HL-60 (cell line): ENCODE measurements around the gene SMARCA4.

Experiments used
- GABPA ChIP-seq: IDR thresholded peaks from 2 replicates; pipeline ENCODE4 v1.6.1; 2012; ENCODE audit warnings: low read depth
- POLR2AphosphoS5 ChIP-seq: IDR thresholded peaks from 2 replicates; pipeline ENCODE4 v1.6.1; 2012; ENCODE audit warnings: low read depth
- SPI1 ChIP-seq: IDR thresholded peaks from 2 replicates; pipeline ENCODE4 v1.6.1; 2012; ENCODE audit warnings: low read depth, mild to moderate bottlenecking, borderline replicate concordance
- TF ChIP-seq, protein P1 (sequence below): IDR thresholded peaks from one replicate; pipeline ENCODE4 v1.5.1; 2011; ENCODE audit warnings: low read length, control low read depth, inconsistent platforms; ENCODE audit not compliant: insufficient read depth
- TF ChIP-seq, protein P2 (sequence below): IDR thresholded peaks from 2 replicates; pipeline ENCODE4 v1.6.1; 2012; ENCODE audit warnings: low read depth; ENCODE audit not compliant: insufficient replicate concordance

DNA sequence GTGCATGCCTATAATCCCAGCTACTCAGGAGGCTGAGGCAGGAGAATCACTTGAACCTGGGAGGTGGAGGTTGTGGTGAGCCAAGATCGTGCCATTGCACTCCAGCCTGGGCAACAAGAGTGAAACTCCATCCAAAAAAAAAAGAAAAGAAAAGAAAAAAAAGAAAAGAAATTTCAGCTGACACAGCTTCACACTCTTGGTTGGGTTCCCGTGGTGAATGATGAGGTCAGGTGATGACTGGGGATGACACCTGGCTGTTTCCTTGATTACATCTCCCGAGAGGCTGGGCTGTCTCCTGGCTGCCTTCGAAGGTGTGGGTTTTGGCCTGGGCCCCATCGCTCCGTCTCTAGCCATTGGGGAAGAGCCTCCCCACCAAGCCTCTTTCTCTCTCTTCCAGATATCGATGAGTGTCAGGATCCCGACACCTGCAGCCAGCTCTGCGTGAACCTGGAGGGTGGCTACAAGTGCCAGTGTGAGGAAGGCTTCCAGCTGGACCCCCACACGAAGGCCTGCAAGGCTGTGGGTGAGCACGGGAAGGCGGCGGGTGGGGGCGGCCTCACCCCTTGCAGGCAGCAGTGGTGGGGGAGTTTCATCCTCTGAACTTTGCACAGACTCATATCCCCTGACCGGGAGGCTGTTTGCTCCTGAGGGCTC is 150.4 kb downstream of the SMARCA4 start:
- TF ChIP-seq, protein P1, sequence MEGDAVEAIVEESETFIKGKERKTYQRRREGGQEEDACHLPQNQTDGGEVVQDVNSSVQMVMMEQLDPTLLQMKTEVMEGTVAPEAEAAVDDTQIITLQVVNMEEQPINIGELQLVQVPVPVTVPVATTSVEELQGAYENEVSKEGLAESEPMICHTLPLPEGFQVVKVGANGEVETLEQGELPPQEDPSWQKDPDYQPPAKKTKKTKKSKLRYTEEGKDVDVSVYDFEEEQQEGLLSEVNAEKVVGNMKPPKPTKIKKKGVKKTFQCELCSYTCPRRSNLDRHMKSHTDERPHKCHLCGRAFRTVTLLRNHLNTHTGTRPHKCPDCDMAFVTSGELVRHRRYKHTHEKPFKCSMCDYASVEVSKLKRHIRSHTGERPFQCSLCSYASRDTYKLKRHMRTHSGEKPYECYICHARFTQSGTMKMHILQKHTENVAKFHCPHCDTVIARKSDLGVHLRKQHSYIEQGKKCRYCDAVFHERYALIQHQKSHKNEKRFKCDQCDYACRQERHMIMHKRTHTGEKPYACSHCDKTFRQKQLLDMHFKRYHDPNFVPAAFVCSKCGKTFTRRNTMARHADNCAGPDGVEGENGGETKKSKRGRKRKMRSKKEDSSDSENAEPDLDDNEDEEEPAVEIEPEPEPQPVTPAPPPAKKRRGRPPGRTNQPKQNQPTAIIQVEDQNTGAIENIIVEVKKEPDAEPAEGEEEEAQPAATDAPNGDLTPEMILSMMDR: no peak
- TF ChIP-seq GABPA (no peak), POLR2AphosphoS5 (no peak; the same call in 1 of the 2 replicates), SPI1 (no peak)
- TF ChIP-seq, protein P2, sequence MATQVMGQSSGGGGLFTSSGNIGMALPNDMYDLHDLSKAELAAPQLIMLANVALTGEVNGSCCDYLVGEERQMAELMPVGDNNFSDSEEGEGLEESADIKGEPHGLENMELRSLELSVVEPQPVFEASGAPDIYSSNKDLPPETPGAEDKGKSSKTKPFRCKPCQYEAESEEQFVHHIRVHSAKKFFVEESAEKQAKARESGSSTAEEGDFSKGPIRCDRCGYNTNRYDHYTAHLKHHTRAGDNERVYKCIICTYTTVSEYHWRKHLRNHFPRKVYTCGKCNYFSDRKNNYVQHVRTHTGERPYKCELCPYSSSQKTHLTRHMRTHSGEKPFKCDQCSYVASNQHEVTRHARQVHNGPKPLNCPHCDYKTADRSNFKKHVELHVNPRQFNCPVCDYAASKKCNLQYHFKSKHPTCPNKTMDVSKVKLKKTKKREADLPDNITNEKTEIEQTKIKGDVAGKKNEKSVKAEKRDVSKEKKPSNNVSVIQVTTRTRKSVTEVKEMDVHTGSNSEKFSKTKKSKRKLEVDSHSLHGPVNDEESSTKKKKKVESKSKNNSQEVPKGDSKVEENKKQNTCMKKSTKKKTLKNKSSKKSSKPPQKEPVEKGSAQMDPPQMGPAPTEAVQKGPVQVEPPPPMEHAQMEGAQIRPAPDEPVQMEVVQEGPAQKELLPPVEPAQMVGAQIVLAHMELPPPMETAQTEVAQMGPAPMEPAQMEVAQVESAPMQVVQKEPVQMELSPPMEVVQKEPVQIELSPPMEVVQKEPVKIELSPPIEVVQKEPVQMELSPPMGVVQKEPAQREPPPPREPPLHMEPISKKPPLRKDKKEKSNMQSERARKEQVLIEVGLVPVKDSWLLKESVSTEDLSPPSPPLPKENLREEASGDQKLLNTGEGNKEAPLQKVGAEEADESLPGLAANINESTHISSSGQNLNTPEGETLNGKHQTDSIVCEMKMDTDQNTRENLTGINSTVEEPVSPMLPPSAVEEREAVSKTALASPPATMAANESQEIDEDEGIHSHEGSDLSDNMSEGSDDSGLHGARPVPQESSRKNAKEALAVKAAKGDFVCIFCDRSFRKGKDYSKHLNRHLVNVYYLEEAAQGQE: no peak
